ENCODE results near the gene SORCS2.

GRCh38 chr4:7512946-7513345 is 320.6 kb downstream of the SORCS2 start:
- TF ChIP-seq GATA3 (IDR thresholded peaks at IDR 0.05; ENCODE audit: low read depth, low read length) (no peak), GATA2 (IDR thresholded peaks at IDR 0.05; ENCODE audit: low read depth, low read length) (no peak)

All from SH-SY5Y (cell line).